Endothelial cell (in vitro differentiated cells): Measurements from ENCODE around the gene AK1. TPM values are rescaled to one million over a fixed set of nuclear protein-coding genes. Genes with fewer than 3 reads are reported as not detected.

Source experiments
- DNase-seq: peaks from one replicate; pipeline ENCODE4 v3.0.0; 2021; ENCODE audit warnings: low spot score
- H3K27ac Mint-ChIP-seq: one replicate; pipeline ENCODE4 v1.8.0; 2021; ENCODE audit warnings: mixed read lengths, inconsistent platforms; ENCODE audit not compliant: unreplicated experiment
- H3K27me3 Mint-ChIP-seq: one replicate; pipeline ENCODE4 v1.8.0; 2021; ENCODE audit warnings: mild to moderate bottlenecking, moderate library complexity, mixed read lengths, inconsistent platforms; ENCODE audit not compliant: unreplicated experiment
- H3K36me3 Mint-ChIP-seq: one replicate; pipeline ENCODE4 v1.8.0; 2021; ENCODE audit warnings: mild to moderate bottlenecking, low read depth, mixed read lengths, inconsistent platforms; ENCODE audit not compliant: unreplicated experiment
- H3K4me1 Mint-ChIP-seq: one replicate; pipeline ENCODE4 v1.8.0; 2021; ENCODE audit warnings: mild to moderate bottlenecking, mixed read lengths, inconsistent platforms; ENCODE audit not compliant: unreplicated experiment
- H3K4me3 Mint-ChIP-seq: one replicate; pipeline ENCODE4 v1.8.0; 2021; ENCODE audit warnings: mild to moderate bottlenecking, mixed read lengths, inconsistent platforms; ENCODE audit not compliant: unreplicated experiment
- H3K9me3 Mint-ChIP-seq: one replicate; pipeline ENCODE4 v1.8.0; 2021; ENCODE audit warnings: mixed read lengths, inconsistent platforms; ENCODE audit not compliant: unreplicated experiment
- CTCF ChIP-seq: fragments of 200-600 bp; sonication (generic); IDR thresholded peaks from one replicate; pipeline ENCODE4 v1.5.0; 2021; ENCODE audit warnings: antibody characterized with exemption; ENCODE audit not compliant: unreplicated experiment
- total RNA-seq: library from RNA; stranded (reverse); fragmentation: NEBNext Ultra II Directional; extraction: Animal tissue kit (Norgen Biotek cat#: 25700); gene quantifications from one replicate; pipeline ENCODE4 v1.2.1, GENCODE V29; 2021; ENCODE audit not compliant: unreplicated experiment

AK1 gene
- total RNA-seq, 1 donor from 2014 or later = 63.3 TPM

- peaks cover 39% of the 10 kb centered on the region for H3K36me3 Mint-ChIP-seq
These were observed 19.8 kb upstream of the AK1 start for GRCh38 chr9:127897193-127897692.

GRCh38 chr9:127896395-127897192 lies 19.1 kb upstream of the AK1 start:
- peaks cover 22% of the 10 kb centered on the region for H3K4me1 Mint-ChIP-seq
- peak overlapping the region; percentile 8 for H3K27ac Mint-ChIP-seq
- no peaks in the 10 kb centered on the region for H3K9me3 Mint-ChIP-seq
- H3K27me3 Mint-ChIP-seq = peaks cover 6% of the 10 kb centered on the region
- peak overlapping the region; percentile 51 for H3K4me3 Mint-ChIP-seq
- no peak for DNase-seq
- TF ChIP-seq CTCF = no peak
- H3K36me3 Mint-ChIP-seq = peaks cover 40% of the 10 kb centered on the region

More at GRCh38 chr9:127897193-127897692, 19.8 kb upstream of the AK1 start:
- H3K27ac Mint-ChIP-seq = peak overlapping the region; percentile 8
- no peaks in the 10 kb centered on the region for H3K9me3 Mint-ChIP-seq
- H3K27me3 Mint-ChIP-seq = peaks cover 6% of the 10 kb centered on the region
- no peak for TF ChIP-seq CTCF
- DNase-seq = peak; percentile 80
- H3K4me1 Mint-ChIP-seq = peaks cover 22% of the 10 kb centered on the region
- H3K4me3 Mint-ChIP-seq = no peak overlapping the region

GRCh38 chr9:127895811-127896210 lies 18.3 kb upstream of the AK1 start:
- no peak for DNase-seq
- no peak for TF ChIP-seq CTCF
- Mint-ChIP-seq H3K9me3 (no peaks in the 10 kb centered on the region), H3K36me3 (peaks cover 46% of the 10 kb centered on the region), H3K27me3 (peaks cover 4% of the 10 kb centered on the region), H3K4me1 (peaks cover 20% of the 10 kb centered on the region), H3K27ac (no peak overlapping the region), H3K4me3 (peak overlapping the region; percentile 77)

- DNase-seq = no peak
- H3K36me3 Mint-ChIP-seq = peaks cover 56% of the 10 kb centered on the region
- peaks cover 12% of the 10 kb centered on the region for H3K4me1 Mint-ChIP-seq
- peaks cover 4% of the 10 kb centered on the region for H3K27me3 Mint-ChIP-seq
- TF ChIP-seq CTCF = no peak
- H3K27ac Mint-ChIP-seq = peak overlapping the region; percentile 26
- peak overlapping the region; percentile 79 for H3K4me3 Mint-ChIP-seq
- H3K9me3 Mint-ChIP-seq = no peaks in the 10 kb centered on the region
These were observed 15.9 kb upstream of the AK1 start for GRCh38 chr9:127893392-127893791.

GRCh38 chr9:127892831-127893230 lies 15.4 kb upstream of the AK1 start:
- H3K9me3 Mint-ChIP-seq = no peaks in the 10 kb centered on the region
- H3K27ac Mint-ChIP-seq = no peak overlapping the region
- peaks cover 11% of the 10 kb centered on the region for H3K4me1 Mint-ChIP-seq
- H3K4me3 Mint-ChIP-seq = peak overlapping the region; percentile 67
- peaks cover 57% of the 10 kb centered on the region for H3K36me3 Mint-ChIP-seq
- peaks cover 4% of the 10 kb centered on the region for H3K27me3 Mint-ChIP-seq
- DNase-seq = no peak
- TF ChIP-seq CTCF = no peak
